GM23338 (cell line): Measurements from ENCODE around the gene EGFR. TPM values are rescaled to one million over a fixed set of nuclear protein-coding genes. Genes with fewer than 3 reads are reported as not detected.

ENCODE experiments used
- ATAC-seq: fragments of 200-7000 bp; cut with Tn5 transposase; 3 replicates; pipeline ENCODE4 v1.9.1; 2020
- DNase-seq: peaks from one replicate; pipeline ENCODE4 v3.0.0-alpha.2; 2015; ENCODE audit warnings: low spot score
- H2AFZ ChIP-seq: fragments of 200-600 bp; sonication (generic); 2 replicates; pipeline ENCODE4 v1.8.0; 2016; ENCODE audit warnings: antibody characterized with exemption, mild to moderate bottlenecking, moderate library complexity
- H3F3A ChIP-seq: fragments of 200-600 bp; sonication (generic); replicated peaks from 2 replicates; pipeline ENCODE4 v1.8.0; 2017; ENCODE audit warnings: antibody characterized with exemption, mixed run types, low read depth
- H3K27ac ChIP-seq: fragments of 200-600 bp; sonication (generic); 2 replicates; pipeline ENCODE4 v1.6.1; 2016; ENCODE audit warnings: low read depth
- H3K27me3 ChIP-seq: fragments of 200-600 bp; sonication (generic); 2 replicates; pipeline ENCODE4 v1.8.0; 2016; ENCODE audit warnings: mild to moderate bottlenecking, mixed run types, moderate library complexity; ENCODE audit not compliant: insufficient read depth
- H3K36me3 ChIP-seq: fragments of 200-600 bp; sonication (generic); 2 replicates; pipeline ENCODE4 v1.8.0; 2016; ENCODE audit warnings: mild to moderate bottlenecking; ENCODE audit not compliant: insufficient read depth
- H3K4me1 ChIP-seq: fragments of 200-600 bp; sonication (generic); 2 replicates; pipeline ENCODE4 v1.8.0; 2016; ENCODE audit warnings: mild to moderate bottlenecking, moderate library complexity; ENCODE audit not compliant: insufficient read depth
- H3K4me2 ChIP-seq: fragments of 200-600 bp; sonication (generic); 2 replicates; pipeline ENCODE4 v1.7.1; 2017; ENCODE audit warnings: mixed run types
- H3K4me3 ChIP-seq: fragments of 200-600 bp; sonication (generic); 2 replicates; pipeline ENCODE4 v1.6.1; 2016; ENCODE audit warnings: mixed run types
- H3K79me2 ChIP-seq: fragments of 200-600 bp; sonication (generic); replicated peaks from 2 replicates; pipeline ENCODE4 v1.8.0; 2017; ENCODE audit warnings: mild to moderate bottlenecking; ENCODE audit not compliant: insufficient read depth
- H3K9me2 ChIP-seq: fragments of 200-600 bp; sonication (generic); 2 replicates; pipeline ENCODE4 v1.8.0; 2017; ENCODE audit not compliant: insufficient read depth
- H4K20me1 ChIP-seq: fragments of 200-600 bp; sonication (generic); replicated peaks from 2 replicates; pipeline ENCODE4 v1.8.0; 2017; ENCODE audit warnings: mild to moderate bottlenecking; ENCODE audit not compliant: insufficient read depth
- H3K27ac Mint-ChIP-seq: 2 replicates; pipeline ENCODE4 v1.8.0; 2020; ENCODE audit warnings: inconsistent platforms, mild to moderate bottlenecking, moderate library complexity, mixed read lengths
- H3K27me3 Mint-ChIP-seq: 3 replicates; pipeline ENCODE4 v1.8.0; 2022; ENCODE audit warnings: low read depth, mild to moderate bottlenecking, moderate library complexity, mixed read lengths, inconsistent platforms; ENCODE audit not compliant: insufficient read depth, poor library complexity
- H3K36me3 Mint-ChIP-seq: 3 replicates; pipeline ENCODE4 v1.8.0; 2021; ENCODE audit warnings: low read depth, mild to moderate bottlenecking, inconsistent platforms, moderate library complexity, mixed read lengths
- H3K4me1 Mint-ChIP-seq: 3 replicates; pipeline ENCODE4 v1.8.0; 2020; ENCODE audit warnings: mild to moderate bottlenecking, inconsistent platforms, mixed read lengths
- H3K4me3 Mint-ChIP-seq: 3 replicates; pipeline ENCODE4 v1.8.0; 2021; ENCODE audit warnings: moderate library complexity, mild to moderate bottlenecking, inconsistent platforms, mixed read lengths
- H3K9me3 Mint-ChIP-seq: 3 replicates; pipeline ENCODE4 v1.8.0; 2020; ENCODE audit warnings: moderate library complexity, mild to moderate bottlenecking, inconsistent platforms, mixed read lengths
- POLR2AphosphoS5 ChIP-seq: IDR thresholded peaks from 2 replicates; pipeline ENCODE4 v1.6.1; 2016; ENCODE audit warnings: antibody characterized with exemption, low read depth
- STAT1 ChIP-seq: IDR thresholded peaks from one replicate; pipeline ENCODE4 v1.6.1; 2016; ENCODE audit warnings: antibody characterized with exemption; ENCODE audit not compliant: unreplicated experiment
- ZNF114 ChIP-seq: fragments of 250-450 bp; sonication (Bioruptor Pico); IDR thresholded peaks from 2 replicates; pipeline ENCODE4 v1.5.0; 2020; ENCODE audit warnings: mild to moderate bottlenecking, moderate library complexity
- ZNF331 ChIP-seq: fragments of 250-450 bp; sonication (Bioruptor Pico); IDR thresholded peaks from 2 replicates; pipeline ENCODE4 v1.5.0; 2020; ENCODE audit warnings: low read depth, mild to moderate bottlenecking, moderate library complexity
- polyA plus RNA-seq: library from polyadenylated mRNA; unstranded; fragments of >200 nt; fragmentation: Nextera tagmentation; extraction: Ambion mirVana; gene quantifications from 2 replicates; pipeline ENCODE4 v1.2.1, GENCODE V29; 2016
- total RNA-seq: library from RNA; depleted of rRNA; stranded (reverse); fragments of >200 nt; shearing (Covaris generic); gene quantifications from 2 replicates; pipeline ENCODE4 v1.2.3, GENCODE V29; 2014
- TF ChIP-seq, protein P1 (sequence below): fragments of 250-450 bp; sonication (Bioruptor Pico); IDR thresholded peaks from 2 replicates; pipeline ENCODE4 v1.5.0; 2020; ENCODE audit warnings: mild to moderate bottlenecking, moderate library complexity
- TF ChIP-seq, protein P2 (sequence below): IDR thresholded peaks from one replicate; pipeline ENCODE4 v1.6.1; 2018; ENCODE audit warnings: antibody characterized with exemption; ENCODE audit not compliant: unreplicated experiment
- TF ChIP-seq, protein P3 (sequence below), 2 experiments: fragments of 200-600 bp in 1 of 2; sonication (generic) in 1 of 2; conservative IDR thresholded peaks; 2 replicates each; pipeline versions ENCODE4 v1.5.1 to v1.6.1; 2016 to 2017; ENCODE audit warnings: antibody characterized with exemption in 2 of 2, low read depth in 2 of 2, mild to moderate bottlenecking in 2 of 2, moderate library complexity in 1 of 2
- TF ChIP-seq, protein P4 (sequence below): IDR thresholded peaks from 2 replicates; pipeline ENCODE4 v1.6.1; 2016; ENCODE audit warnings: antibody characterized with exemption

Gene EGFR
- total and polyA plus RNA-seq, 2 experiments from 2014 or later: 1.5 to 4.5 TPM

DNA sequence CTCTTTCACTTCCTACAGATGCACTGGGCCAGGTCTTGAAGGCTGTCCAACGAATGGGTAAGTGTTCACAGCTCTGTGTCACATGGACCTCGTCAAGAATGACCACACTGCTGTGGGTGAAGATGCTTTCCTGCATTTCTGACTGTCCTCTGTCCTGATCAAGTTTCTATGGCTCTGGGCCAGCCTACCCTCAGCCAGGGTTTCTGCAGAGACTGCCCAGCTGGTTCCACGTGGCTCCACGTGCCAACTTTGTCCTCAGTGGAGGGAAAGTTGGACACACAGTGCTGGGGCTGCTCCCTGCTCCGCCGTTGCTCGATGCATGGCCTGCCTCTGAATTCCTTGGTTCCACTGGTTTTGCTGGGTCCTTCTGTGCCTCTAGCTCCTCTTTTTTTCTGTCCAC, 152.3 kb downstream of the EGFR start:
- H3K4me3 Mint-ChIP-seq: no peak overlapping the region
- TF ChIP-seq STAT1 (no peak), ZNF114 (CRISPR knock-in tag) (no peak), POLR2AphosphoS5 (no peak), ZNF331 (no peak)
- TF ChIP-seq, protein P1, sequence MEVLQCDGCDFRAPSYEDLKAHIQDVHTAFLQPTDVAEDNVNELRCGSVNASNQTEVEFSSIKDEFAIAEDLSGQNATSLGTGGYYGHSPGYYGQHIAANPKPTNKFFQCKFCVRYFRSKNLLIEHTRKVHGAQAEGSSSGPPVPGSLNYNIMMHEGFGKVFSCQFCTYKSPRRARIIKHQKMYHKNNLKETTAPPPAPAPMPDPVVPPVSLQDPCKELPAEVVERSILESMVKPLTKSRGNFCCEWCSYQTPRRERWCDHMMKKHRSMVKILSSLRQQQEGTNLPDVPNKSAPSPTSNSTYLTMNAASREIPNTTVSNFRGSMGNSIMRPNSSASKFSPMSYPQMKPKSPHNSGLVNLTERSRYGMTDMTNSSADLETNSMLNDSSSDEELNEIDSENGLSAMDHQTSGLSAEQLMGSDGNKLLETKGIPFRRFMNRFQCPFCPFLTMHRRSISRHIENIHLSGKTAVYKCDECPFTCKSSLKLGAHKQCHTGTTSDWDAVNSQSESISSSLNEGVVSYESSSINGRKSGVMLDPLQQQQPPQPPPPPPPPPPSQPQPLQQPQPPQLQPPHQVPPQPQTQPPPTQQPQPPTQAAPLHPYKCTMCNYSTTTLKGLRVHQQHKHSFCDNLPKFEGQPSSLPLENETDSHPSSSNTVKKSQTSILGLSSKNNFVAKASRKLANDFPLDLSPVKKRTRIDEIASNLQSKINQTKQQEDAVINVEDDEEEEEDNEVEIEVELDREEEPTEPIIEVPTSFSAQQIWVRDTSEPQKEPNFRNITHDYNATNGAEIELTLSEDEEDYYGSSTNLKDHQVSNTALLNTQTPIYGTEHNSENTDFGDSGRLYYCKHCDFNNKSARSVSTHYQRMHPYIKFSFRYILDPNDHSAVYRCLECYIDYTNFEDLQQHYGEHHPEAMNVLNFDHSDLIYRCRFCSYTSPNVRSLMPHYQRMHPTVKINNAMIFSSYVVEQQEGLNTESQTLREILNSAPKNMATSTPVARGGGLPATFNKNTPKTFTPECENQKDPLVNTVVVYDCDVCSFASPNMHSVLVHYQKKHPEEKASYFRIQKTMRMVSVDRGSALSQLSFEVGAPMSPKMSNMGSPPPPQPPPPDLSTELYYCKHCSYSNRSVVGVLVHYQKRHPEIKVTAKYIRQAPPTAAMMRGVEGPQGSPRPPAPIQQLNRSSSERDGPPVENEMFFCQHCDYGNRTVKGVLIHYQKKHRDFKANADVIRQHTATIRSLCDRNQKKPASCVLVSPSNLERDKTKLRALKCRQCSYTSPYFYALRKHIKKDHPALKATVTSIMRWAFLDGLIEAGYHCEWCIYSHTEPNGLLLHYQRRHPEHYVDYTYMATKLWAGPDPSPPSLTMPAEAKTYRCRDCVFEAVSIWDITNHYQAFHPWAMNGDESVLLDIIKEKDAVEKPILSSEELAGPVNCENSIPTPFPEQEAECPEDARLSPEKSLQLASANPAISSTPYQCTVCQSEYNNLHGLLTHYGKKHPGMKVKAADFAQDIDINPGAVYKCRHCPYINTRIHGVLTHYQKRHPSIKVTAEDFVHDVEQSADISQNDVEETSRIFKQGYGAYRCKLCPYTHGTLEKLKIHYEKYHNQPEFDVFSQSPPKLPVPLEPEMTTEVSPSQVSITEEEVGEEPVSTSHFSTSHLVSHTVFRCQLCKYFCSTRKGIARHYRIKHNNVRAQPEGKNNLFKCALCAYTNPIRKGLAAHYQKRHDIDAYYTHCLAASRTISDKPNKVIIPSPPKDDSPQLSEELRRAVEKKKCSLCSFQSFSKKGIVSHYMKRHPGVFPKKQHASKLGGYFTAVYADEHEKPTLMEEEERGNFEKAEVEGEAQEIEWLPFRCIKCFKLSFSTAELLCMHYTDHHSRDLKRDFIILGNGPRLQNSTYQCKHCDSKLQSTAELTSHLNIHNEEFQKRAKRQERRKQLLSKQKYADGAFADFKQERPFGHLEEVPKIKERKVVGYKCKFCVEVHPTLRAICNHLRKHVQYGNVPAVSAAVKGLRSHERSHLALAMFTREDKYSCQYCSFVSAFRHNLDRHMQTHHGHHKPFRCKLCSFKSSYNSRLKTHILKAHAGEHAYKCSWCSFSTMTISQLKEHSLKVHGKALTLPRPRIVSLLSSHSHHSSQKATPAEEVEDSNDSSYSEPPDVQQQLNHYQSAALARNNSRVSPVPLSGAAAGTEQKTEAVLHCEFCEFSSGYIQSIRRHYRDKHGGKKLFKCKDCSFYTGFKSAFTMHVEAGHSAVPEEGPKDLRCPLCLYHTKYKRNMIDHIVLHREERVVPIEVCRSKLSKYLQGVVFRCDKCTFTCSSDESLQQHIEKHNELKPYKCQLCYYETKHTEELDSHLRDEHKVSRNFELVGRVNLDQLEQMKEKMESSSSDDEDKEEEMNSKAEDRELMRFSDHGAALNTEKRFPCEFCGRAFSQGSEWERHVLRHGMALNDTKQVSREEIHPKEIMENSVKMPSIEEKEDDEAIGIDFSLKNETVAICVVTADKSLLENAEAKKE (CRISPR knock-in tag): no peak
- TF ChIP-seq, protein P2, sequence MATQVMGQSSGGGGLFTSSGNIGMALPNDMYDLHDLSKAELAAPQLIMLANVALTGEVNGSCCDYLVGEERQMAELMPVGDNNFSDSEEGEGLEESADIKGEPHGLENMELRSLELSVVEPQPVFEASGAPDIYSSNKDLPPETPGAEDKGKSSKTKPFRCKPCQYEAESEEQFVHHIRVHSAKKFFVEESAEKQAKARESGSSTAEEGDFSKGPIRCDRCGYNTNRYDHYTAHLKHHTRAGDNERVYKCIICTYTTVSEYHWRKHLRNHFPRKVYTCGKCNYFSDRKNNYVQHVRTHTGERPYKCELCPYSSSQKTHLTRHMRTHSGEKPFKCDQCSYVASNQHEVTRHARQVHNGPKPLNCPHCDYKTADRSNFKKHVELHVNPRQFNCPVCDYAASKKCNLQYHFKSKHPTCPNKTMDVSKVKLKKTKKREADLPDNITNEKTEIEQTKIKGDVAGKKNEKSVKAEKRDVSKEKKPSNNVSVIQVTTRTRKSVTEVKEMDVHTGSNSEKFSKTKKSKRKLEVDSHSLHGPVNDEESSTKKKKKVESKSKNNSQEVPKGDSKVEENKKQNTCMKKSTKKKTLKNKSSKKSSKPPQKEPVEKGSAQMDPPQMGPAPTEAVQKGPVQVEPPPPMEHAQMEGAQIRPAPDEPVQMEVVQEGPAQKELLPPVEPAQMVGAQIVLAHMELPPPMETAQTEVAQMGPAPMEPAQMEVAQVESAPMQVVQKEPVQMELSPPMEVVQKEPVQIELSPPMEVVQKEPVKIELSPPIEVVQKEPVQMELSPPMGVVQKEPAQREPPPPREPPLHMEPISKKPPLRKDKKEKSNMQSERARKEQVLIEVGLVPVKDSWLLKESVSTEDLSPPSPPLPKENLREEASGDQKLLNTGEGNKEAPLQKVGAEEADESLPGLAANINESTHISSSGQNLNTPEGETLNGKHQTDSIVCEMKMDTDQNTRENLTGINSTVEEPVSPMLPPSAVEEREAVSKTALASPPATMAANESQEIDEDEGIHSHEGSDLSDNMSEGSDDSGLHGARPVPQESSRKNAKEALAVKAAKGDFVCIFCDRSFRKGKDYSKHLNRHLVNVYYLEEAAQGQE: no peak
- TF ChIP-seq, protein P3, sequence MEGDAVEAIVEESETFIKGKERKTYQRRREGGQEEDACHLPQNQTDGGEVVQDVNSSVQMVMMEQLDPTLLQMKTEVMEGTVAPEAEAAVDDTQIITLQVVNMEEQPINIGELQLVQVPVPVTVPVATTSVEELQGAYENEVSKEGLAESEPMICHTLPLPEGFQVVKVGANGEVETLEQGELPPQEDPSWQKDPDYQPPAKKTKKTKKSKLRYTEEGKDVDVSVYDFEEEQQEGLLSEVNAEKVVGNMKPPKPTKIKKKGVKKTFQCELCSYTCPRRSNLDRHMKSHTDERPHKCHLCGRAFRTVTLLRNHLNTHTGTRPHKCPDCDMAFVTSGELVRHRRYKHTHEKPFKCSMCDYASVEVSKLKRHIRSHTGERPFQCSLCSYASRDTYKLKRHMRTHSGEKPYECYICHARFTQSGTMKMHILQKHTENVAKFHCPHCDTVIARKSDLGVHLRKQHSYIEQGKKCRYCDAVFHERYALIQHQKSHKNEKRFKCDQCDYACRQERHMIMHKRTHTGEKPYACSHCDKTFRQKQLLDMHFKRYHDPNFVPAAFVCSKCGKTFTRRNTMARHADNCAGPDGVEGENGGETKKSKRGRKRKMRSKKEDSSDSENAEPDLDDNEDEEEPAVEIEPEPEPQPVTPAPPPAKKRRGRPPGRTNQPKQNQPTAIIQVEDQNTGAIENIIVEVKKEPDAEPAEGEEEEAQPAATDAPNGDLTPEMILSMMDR (conservative IDR thresholded peaks at IDR 0.05; ENCODE audit: low read depth in 2 of 2): no peak
- TF ChIP-seq, protein P4, sequence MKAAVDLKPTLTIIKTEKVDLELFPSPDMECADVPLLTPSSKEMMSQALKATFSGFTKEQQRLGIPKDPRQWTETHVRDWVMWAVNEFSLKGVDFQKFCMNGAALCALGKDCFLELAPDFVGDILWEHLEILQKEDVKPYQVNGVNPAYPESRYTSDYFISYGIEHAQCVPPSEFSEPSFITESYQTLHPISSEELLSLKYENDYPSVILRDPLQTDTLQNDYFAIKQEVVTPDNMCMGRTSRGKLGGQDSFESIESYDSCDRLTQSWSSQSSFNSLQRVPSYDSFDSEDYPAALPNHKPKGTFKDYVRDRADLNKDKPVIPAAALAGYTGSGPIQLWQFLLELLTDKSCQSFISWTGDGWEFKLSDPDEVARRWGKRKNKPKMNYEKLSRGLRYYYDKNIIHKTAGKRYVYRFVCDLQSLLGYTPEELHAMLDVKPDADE: no peak
- peaks cover 2% of the 10 kb centered on the region; the same call in 1 of the 3 replicates for H3K9me3 Mint-ChIP-seq
- Histone ChIP-seq H2AFZ (no peak overlapping the region), H3K4me2 (no peak overlapping the region), H3F3A (no peaks in the 10 kb centered on the region), H3K36me3 (no peaks in the 10 kb centered on the region), H3K27me3 (no peaks in the 10 kb centered on the region), H3K9me2 (0 out of 2 replicates have a peak, but pooled peaks cover 2% of the 10 kb centered on the region), H3K4me3 (no peak overlapping the region), H3K79me2 (no peaks in the 10 kb centered on the region), H4K20me1 (no peaks in the 10 kb centered on the region), H3K4me1 (no peaks in the 10 kb centered on the region), H3K27ac (no peak overlapping the region)
- H3K4me1 Mint-ChIP-seq: peaks cover 9% of the 10 kb centered on the region
- H3K36me3 Mint-ChIP-seq: peaks cover 6% of the 10 kb centered on the region; the same call in 1 of the 3 replicates
- ATAC-seq (no peak), DNase-seq (no peak)
- H3K27ac Mint-ChIP-seq: no peak overlapping the region
- H3K27me3 Mint-ChIP-seq: peaks cover 4% of the 10 kb centered on the region
